ENCODE data around the gene OSBPL10. TPM values are rescaled to one million over a fixed set of nuclear protein-coding genes. Genes with fewer than 3 reads are reported as not detected.

OSBPL10 gene
- total RNA-seq, 2 experiments from 2014 or later: 65.7 to 170 TPM

DNA sequence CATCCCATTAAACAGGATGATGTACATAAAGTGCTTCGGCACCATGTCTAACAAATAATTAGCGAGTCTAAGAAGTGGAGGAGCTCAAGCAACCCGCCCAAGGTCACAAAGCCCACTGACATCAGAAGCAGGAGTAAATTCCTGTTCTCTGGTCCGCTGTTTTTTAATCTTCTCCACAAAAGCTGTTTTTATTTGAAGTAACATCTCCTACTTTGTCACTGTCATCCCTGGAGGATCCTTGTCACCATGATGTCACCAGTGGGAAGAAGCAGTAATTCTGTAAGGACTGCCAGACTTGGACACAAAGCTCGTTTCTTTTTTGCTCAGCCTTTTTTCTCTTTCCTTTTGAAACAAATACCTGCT lies 232.1 kb downstream of the OSBPL10 start:
- ChIA-PET CTCF (ENCODE audit: unreplicated experiment) (no interaction called here), POLR2A (interaction anchor here (0.7 to 1.4 kb wide), 2 partner anchors 15 to 57 kb away, joined by 3 to 6 read pairs; no protein-coding TSS in a partner anchor)
- Histone ChIP-seq H2AFZ (ENCODE audit: low read length) (no peak overlapping the region), H3K4me2 (ENCODE audit: low read length) (no peak overlapping the region), H3K36me3 (ENCODE audit: insufficient read depth, low read length) (peaks cover 70% of the 10 kb centered on the region), H4K20me1 (ENCODE audit: insufficient read depth, low read length) (no peaks in the 10 kb centered on the region), H3K9me3 (ENCODE audit: low read length) (no peaks in the 10 kb centered on the region), H3K4me3 (ENCODE audit: low read depth, low read length, poor library complexity, severe bottlenecking) (no peak overlapping the region), H3K4me1 (ENCODE audit: insufficient read depth, low read length, poor library complexity, severe bottlenecking) (no peaks in the 10 kb centered on the region), H3K27ac (ENCODE audit: low read depth, low read length, poor library complexity, severe bottlenecking) (no peak overlapping the region), H3K79me2 (ENCODE audit: insufficient read depth, low read depth, low read length) (peaks cover 19% of the 10 kb centered on the region; the same call in 1 of the 2 replicates), H3K9me2 (ENCODE audit: insufficient read depth, low read length) (no peaks in the 10 kb centered on the region)
- intact Hi-C loops (cut with micrococcal nuclease; ENCODE audit: unreplicated experiment): no loop called here
- no peak for DNase-seq (ENCODE audit: low spot score)
- TF ChIP-seq, protein P1, sequence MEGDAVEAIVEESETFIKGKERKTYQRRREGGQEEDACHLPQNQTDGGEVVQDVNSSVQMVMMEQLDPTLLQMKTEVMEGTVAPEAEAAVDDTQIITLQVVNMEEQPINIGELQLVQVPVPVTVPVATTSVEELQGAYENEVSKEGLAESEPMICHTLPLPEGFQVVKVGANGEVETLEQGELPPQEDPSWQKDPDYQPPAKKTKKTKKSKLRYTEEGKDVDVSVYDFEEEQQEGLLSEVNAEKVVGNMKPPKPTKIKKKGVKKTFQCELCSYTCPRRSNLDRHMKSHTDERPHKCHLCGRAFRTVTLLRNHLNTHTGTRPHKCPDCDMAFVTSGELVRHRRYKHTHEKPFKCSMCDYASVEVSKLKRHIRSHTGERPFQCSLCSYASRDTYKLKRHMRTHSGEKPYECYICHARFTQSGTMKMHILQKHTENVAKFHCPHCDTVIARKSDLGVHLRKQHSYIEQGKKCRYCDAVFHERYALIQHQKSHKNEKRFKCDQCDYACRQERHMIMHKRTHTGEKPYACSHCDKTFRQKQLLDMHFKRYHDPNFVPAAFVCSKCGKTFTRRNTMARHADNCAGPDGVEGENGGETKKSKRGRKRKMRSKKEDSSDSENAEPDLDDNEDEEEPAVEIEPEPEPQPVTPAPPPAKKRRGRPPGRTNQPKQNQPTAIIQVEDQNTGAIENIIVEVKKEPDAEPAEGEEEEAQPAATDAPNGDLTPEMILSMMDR (conservative IDR thresholded peaks at IDR 0.05; ENCODE audit: low read length): no peak
- no peak for TF ChIP-seq EZH2phosphoT487 (IDR thresholded peaks at IDR 0.05; ENCODE audit: borderline replicate concordance, low read depth, low read length)
- BruUV-seq (replicated peaks): no TSS peak

DNA sequence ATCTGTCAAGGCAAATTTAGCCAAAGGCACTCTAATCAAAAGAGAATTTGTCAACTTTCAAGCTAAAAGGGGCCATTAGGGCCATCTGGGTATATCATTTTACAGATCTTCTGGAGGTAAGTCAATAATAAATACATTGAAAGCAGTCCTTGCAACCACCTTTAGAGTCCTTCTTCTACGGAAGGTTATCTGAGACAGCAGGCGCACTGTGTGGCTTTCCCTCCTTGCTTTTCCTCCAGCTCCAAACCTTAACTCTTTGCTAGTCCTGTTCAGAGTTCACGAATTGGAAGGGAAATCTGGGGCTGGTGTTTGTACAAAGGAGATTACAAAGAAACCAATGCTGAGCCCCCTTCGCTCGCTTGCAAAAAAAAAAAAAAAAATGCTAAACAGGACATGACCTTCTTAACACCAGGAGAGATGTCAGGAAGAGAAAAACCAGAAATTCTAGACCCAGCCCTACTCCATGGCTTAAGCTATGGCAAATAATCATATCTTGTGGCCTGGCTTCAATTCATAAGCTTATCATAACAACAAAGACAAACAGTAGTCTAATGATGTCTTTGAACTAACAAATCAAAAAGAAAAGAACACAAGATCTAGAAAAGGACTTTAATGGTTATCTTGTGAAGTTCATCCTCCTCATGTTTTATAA lies 232.7 kb downstream of the OSBPL10 start:
- Histone ChIP-seq H3K4me2 (ENCODE audit: low read length) (no peak overlapping the region), H3K9me3 (ENCODE audit: low read length) (no peaks in the 10 kb centered on the region), H3K4me3 (ENCODE audit: low read depth, low read length, poor library complexity, severe bottlenecking) (no peak overlapping the region), H4K20me1 (ENCODE audit: insufficient read depth, low read length) (no peaks in the 10 kb centered on the region), H3K27ac (ENCODE audit: low read depth, low read length, poor library complexity, severe bottlenecking) (no peak overlapping the region), H3K79me2 (ENCODE audit: insufficient read depth, low read depth, low read length) (peaks cover 19% of the 10 kb centered on the region; the same call in 1 of the 2 replicates), H3K4me1 (ENCODE audit: insufficient read depth, low read length, poor library complexity, severe bottlenecking) (no peaks in the 10 kb centered on the region), H2AFZ (ENCODE audit: low read length) (no peak overlapping the region), H3K9me2 (ENCODE audit: insufficient read depth, low read length) (no peaks in the 10 kb centered on the region), H3K36me3 (ENCODE audit: insufficient read depth, low read length) (peaks cover 75% of the 10 kb centered on the region)
- intact Hi-C loops (cut with micrococcal nuclease; ENCODE audit: unreplicated experiment): no loop called here
- TF ChIP-seq EZH2phosphoT487 (IDR thresholded peaks at IDR 0.05; ENCODE audit: borderline replicate concordance, low read depth, low read length): no peak
- TF ChIP-seq, protein P1 (conservative IDR thresholded peaks at IDR 0.05; ENCODE audit: low read length): no peak
- no peak for DNase-seq (ENCODE audit: low spot score)
- no TSS peak for BruUV-seq (replicated peaks)
- ChIA-PET CTCF (ENCODE audit: unreplicated experiment) (no interaction called here), POLR2A (interaction anchor here (0.6 to 1.4 kb wide), 3 partner anchors 15 to 197 kb away, joined by 3 to 6 read pairs (median 3); no protein-coding TSS in a partner anchor)

DNA sequence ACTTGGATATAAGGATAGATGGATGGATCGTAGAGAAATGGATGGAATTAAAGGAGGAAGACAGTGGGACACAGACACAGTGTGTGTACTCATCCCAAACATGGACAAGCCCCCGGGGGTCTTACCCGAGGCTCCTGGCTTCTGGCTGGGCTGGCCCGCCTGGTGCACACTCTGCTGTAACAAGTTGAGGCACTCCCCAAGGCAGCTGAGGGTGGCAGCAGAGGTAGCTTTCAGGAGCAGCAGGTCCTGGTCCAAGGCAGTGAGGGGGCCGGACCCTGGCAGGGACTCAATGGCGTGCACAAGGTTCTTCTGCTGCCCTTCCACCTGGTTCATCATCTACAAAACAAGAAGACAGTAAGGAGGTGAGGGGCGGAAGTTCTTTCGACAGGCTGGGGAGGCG lies 233.3 kb downstream of the OSBPL10 start:
- no peak for TF ChIP-seq EZH2phosphoT487 (IDR thresholded peaks at IDR 0.05; ENCODE audit: borderline replicate concordance, low read depth, low read length)
- TF ChIP-seq, protein P1 (conservative IDR thresholded peaks at IDR 0.05; ENCODE audit: low read length): no peak
- Histone ChIP-seq H3K4me1 (ENCODE audit: insufficient read depth, low read length, poor library complexity, severe bottlenecking) (no peaks in the 10 kb centered on the region), H3K79me2 (ENCODE audit: insufficient read depth, low read depth, low read length) (peaks cover 19% of the 10 kb centered on the region; the same call in 1 of the 2 replicates), H3K4me3 (ENCODE audit: low read depth, low read length, poor library complexity, severe bottlenecking) (no peak overlapping the region), H3K4me2 (ENCODE audit: low read length) (no peak overlapping the region), H2AFZ (ENCODE audit: low read length) (no peak overlapping the region), H3K9me3 (ENCODE audit: low read length) (no peaks in the 10 kb centered on the region), H4K20me1 (ENCODE audit: insufficient read depth, low read length) (no peaks in the 10 kb centered on the region), H3K36me3 (ENCODE audit: insufficient read depth, low read length) (peaks cover 78% of the 10 kb centered on the region), H3K27ac (ENCODE audit: low read depth, low read length, poor library complexity, severe bottlenecking) (no peak overlapping the region), H3K9me2 (ENCODE audit: insufficient read depth, low read length) (no peaks in the 10 kb centered on the region)
- no peak for DNase-seq (ENCODE audit: low spot score)
- ChIA-PET POLR2A (interaction anchor here (0.6 kb wide), 1 partner anchor 197 kb away, joined by 3 read pairs; no protein-coding TSS in a partner anchor), CTCF (ENCODE audit: unreplicated experiment) (no interaction called here)
- BruUV-seq (replicated peaks): no TSS peak
- intact Hi-C loops (cut with micrococcal nuclease; ENCODE audit: unreplicated experiment): no loop called here
